T-cell (primary cell): Measurements from ENCODE around the gene ADAD2. TPM values are rescaled to one million over a fixed set of nuclear protein-coding genes. Genes with fewer than 3 reads are reported as not detected.

ENCODE experiments used
- ATAC-seq, 4 experiments: fragments of 200-7000 bp in 3 of 4; fragments of 150-1000 bp in 1 of 4; cut with Tn5 transposase; replicated peaks in 1 of 4; 1 replicate in 3 of 4; 2 replicates in 1 of 4; pipeline ENCODE4 v1.10.0; 2021; ENCODE audit warnings: moderate library complexity in 3 of 4, mild to moderate bottlenecking in 2 of 4, moderate number of reproducible peaks in 1 of 4
- CTCF ChIA-PET, 2 donors: fragments of 300-600 bp; sonication (Branson Sonifier 250); formaldehyde crosslinking; loops; one replicate each; lab custom pipeline; 2022; ENCODE audit warnings: antibody characterized with exemption in 2 of 2; lab: Charles Lee
- POLR2A ChIA-PET, 2 donors: fragments of 300-600 bp; sonication (Branson Sonifier 250); formaldehyde crosslinking; loops; one replicate each; lab custom pipeline; 2022; ENCODE audit warnings: antibody characterized with exemption in 2 of 2; lab: Charles Lee
- DNase-seq, 35 experiments: peaks; one replicate each; pipeline versions ENCODE4 v3.0.0 to v3.0.0-alpha.2; 2013 to 2023
- H3K27ac ChIP-seq: one replicate; pipeline ENCODE4 v1.5.1; 2013; ENCODE audit warnings: low read length
- H3K27me3 ChIP-seq, 2 experiments: replicated peaks in 1 of 2; 1 replicate in 1 of 2; 2 replicates in 1 of 2; pipeline versions ENCODE4 v1.6.1 to v1.7.0; 2013; ENCODE audit warnings: low read length in 1 of 2, mixed read lengths in 1 of 2; ENCODE audit not compliant: control insufficient read depth in 2 of 2, insufficient read depth in 2 of 2; ENCODE audit errors: extremely low read depth in 1 of 2
- H3K36me3 ChIP-seq, 2 donors: 1 replicate in 1 of 2; 2 replicates in 1 of 2; pipeline versions ENCODE4 v1.6.1 to v1.7.0; 2013; ENCODE audit warnings: low read length in 1 of 2; ENCODE audit not compliant: control insufficient read depth in 2 of 2, insufficient read depth in 1 of 2; ENCODE audit errors: extremely low read depth in 1 of 2
- H3K4me1 ChIP-seq, 2 experiments: 1 replicate in 1 of 2; 2 replicates in 1 of 2; pipeline versions ENCODE4 v1.6.1 to v1.7.0; 2013; ENCODE audit warnings: low read length in 2 of 2, mixed read lengths in 1 of 2; ENCODE audit not compliant: insufficient read depth in 2 of 2, control insufficient read depth in 1 of 2; ENCODE audit errors: extremely low read depth in 1 of 2
- H3K4me3 ChIP-seq, 2 donors: 1 replicate in 1 of 2; 2 replicates in 1 of 2; pipeline versions ENCODE4 v1.5.1 to v1.7.0; 2013; ENCODE audit warnings: mild to moderate bottlenecking in 2 of 2, low read length in 1 of 2, moderate library complexity in 1 of 2; ENCODE audit not compliant: control insufficient read depth in 1 of 2; ENCODE audit errors: extremely low read depth in 1 of 2
- H3K9me3 ChIP-seq: 2 replicates; pipeline ENCODE4 v1.7.0; 2013
- H3K27ac Mint-ChIP-seq, 2 donors: one replicate each; pipeline ENCODE4 v1.8.0; 2020 to 2021; ENCODE audit warnings: mild to moderate bottlenecking in 2 of 2, mixed read lengths in 2 of 2
- H3K27me3 Mint-ChIP-seq, 2 donors: one replicate each; pipeline ENCODE4 v1.8.0; 2021 to 2022; ENCODE audit warnings: mixed read lengths in 2 of 2
- H3K36me3 Mint-ChIP-seq: one replicate; pipeline ENCODE4 v1.8.0; 2021; ENCODE audit warnings: mixed read lengths
- H3K4me1 Mint-ChIP-seq, 3 donors: one replicate each; pipeline ENCODE4 v1.8.0; 2020 to 2022; ENCODE audit warnings: mixed read lengths in 3 of 3, mild to moderate bottlenecking in 1 of 3
- H3K4me3 Mint-ChIP-seq, 3 donors: one replicate each; pipeline ENCODE4 v1.8.0; 2020 to 2022; ENCODE audit warnings: mild to moderate bottlenecking in 3 of 3, mixed read lengths in 3 of 3, moderate library complexity in 3 of 3
- H3K9me3 Mint-ChIP-seq, 3 donors: one replicate each; pipeline ENCODE4 v1.8.0; 2020 to 2022; ENCODE audit warnings: mixed read lengths in 3 of 3
- WGBS: methylation state at CpG from one replicate; pipeline ENCODE4 v1.1.5; 2013; ENCODE audit warnings: missing lambda C conversion rate; ENCODE audit not compliant: insufficient coverage; 5-methylcytosine and 5-hydroxymethylcytosine counted together
- total RNA-seq, 35 experiments: library from RNA in 6 of 35; stranded (reverse) in 6 of 35; fragments of 120-200 nt in 1 of 35; gene quantifications; one replicate each; pipeline versions ENCODE4 v1.2.1 to v1.2.4 and lab custom pipeline; 2013 to 2026

The ADAD2 gene
- total RNA-seq, 5 donors from 2014 or later (not counting 1 experiment from before 2014, with no cell fraction given) = 0.25 TPM; not detected in 4

GRCh38 chr16:84182680-84183571 lies 8.0 kb upstream of the ADAD2 start:
- ChIA-PET CTCF (no interaction called here), POLR2A (no interaction called here)
- Mint-ChIP-seq H3K9me3 (no peaks in the 10 kb centered on the region), H3K36me3 (peaks cover 21% of the 10 kb centered on the region), H3K27me3 (no peaks in the 10 kb centered on the region), H3K27ac (no peak overlapping the region), H3K4me1 (peaks cover 25 to 30% (median 28%) of the 10 kb centered on the region in 3 donors), H3K4me3 (no peak overlapping the region)
- peaks cover 3 to 27% of the 10 kb centered on the region in 2 experiments for H3K4me1 ChIP-seq
- H3K9me3 ChIP-seq = no peaks in the 10 kb centered on the region
- H3K27me3 ChIP-seq = no peaks in the 10 kb centered on the region
- 97% methylated on average over 22 of the region's 26 CpGs for WGBS
- peaks cover 21 to 64% of the 10 kb centered on the region in 2 donors for H3K36me3 ChIP-seq
- DNase-seq (no peak), ATAC-seq (no peak)
- H3K27ac ChIP-seq = no peak overlapping the region
- H3K4me3 ChIP-seq = no peak overlapping the region

DNA sequence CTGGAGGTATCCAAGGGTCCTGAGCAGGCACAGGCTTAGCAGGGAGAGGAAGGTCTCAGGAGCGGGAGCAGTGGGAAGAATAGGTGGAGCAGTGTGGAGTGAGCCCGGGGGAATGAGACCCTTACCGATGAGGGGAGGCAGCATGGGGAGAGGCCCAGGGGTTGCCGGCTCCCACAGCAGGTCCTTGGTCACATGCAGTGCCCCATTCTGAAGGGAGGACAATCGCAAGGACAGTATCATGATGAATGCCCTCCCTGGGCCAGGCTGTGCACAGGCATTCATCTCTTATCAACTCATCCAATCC lies 7.4 kb upstream of the ADAD2 start:
- ChIA-PET POLR2A (no interaction called here), CTCF (no interaction called here)
- Histone ChIP-seq H3K9me3 (no peaks in the 10 kb centered on the region), H3K36me3 (peaks cover 19 to 58% of the 10 kb centered on the region in 2 donors), H3K27me3 (no peaks in the 10 kb centered on the region), H3K27ac (no peak overlapping the region), H3K4me3 (no peak overlapping the region), H3K4me1 (peaks cover 3 to 27% of the 10 kb centered on the region in 2 experiments)
- Mint-ChIP-seq H3K4me1 (peaks cover 25 to 30% (median 28%) of the 10 kb centered on the region in 3 donors), H3K27me3 (no peaks in the 10 kb centered on the region), H3K4me3 (no peak overlapping the region), H3K27ac (no peak overlapping the region), H3K36me3 (peaks cover 16% of the 10 kb centered on the region), H3K9me3 (no peaks in the 10 kb centered on the region)
- DNase-seq (no peak), ATAC-seq (no peak)
- WGBS = 100% methylated on average over 4 of the region's 5 CpGs

- DNase-seq (no peak), ATAC-seq (no peak)
- Mint-ChIP-seq H3K27ac (no peak overlapping the region), H3K9me3 (no peaks in the 10 kb centered on the region), H3K36me3 (peaks cover 16% of the 10 kb centered on the region), H3K4me1 (peaks cover 25 to 30% (median 28%) of the 10 kb centered on the region in 3 donors), H3K4me3 (peak overlapping the region in 2 of 3 donors; percentile 93 to 96), H3K27me3 (no peaks in the 10 kb centered on the region)
- ChIA-PET POLR2A (no interaction called here), CTCF (no interaction called here)
- Histone ChIP-seq H3K27ac (no peak overlapping the region), H3K9me3 (no peaks in the 10 kb centered on the region), H3K4me1 (peaks cover 3 to 27% of the 10 kb centered on the region in 2 experiments), H3K4me3 (no peak overlapping the region), H3K27me3 (no peaks in the 10 kb centered on the region), H3K36me3 (peaks cover 18 to 54% of the 10 kb centered on the region in 2 donors)
- 94% methylated on average over 9 of the region's 11 CpGs for WGBS
Measured at GRCh38 chr16:84183911-84184591, 6.9 kb upstream of the ADAD2 start.

DNA sequence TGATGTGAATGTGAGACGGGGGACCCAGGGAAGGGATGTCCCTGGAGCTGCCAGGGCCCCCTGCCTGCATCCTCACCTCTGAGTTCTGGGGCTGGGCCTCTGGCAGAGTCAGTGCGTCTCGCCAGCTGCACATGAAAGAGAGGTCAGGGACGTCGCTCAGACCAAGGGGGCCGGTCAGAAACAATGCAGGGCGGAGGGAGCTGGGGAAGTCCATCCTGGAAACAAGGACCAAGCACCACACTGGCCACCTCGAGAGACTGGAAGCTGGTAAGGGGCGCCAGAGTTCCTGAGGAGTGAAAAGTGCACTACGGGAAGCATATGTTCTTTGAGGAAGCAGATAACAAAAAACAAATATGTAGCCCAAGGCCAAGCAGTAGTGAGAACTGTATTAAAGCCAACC lies 6.2 kb upstream of the ADAD2 start:
- H3K27me3 Mint-ChIP-seq = no peaks in the 10 kb centered on the region
- H3K4me1 Mint-ChIP-seq = peaks cover 25 to 30% (median 28%) of the 10 kb centered on the region in 3 donors
- H3K9me3 ChIP-seq = no peaks in the 10 kb centered on the region
- peaks cover 15 to 47% of the 10 kb centered on the region in 2 donors for H3K36me3 ChIP-seq
- no peak overlapping the region for H3K4me3 ChIP-seq
- H3K27me3 ChIP-seq = no peaks in the 10 kb centered on the region
- peak overlapping the region in 1 of 2 donors; percentile 28 for H3K27ac Mint-ChIP-seq
- H3K4me3 Mint-ChIP-seq = peak overlapping the region; percentile 92 to 96 (median 93)
- POLR2A ChIA-PET = no interaction called here
- DNase-seq (no peak), ATAC-seq (no peak)
- no peaks in the 10 kb centered on the region for H3K9me3 Mint-ChIP-seq
- peaks cover 3 to 27% of the 10 kb centered on the region in 2 experiments for H3K4me1 ChIP-seq
- no peak overlapping the region for H3K27ac ChIP-seq
- WGBS = 94% methylated on average over 10 of the region's 10 CpGs
- CTCF ChIA-PET = no interaction called here
- H3K36me3 Mint-ChIP-seq = peaks cover 16% of the 10 kb centered on the region

DNA sequence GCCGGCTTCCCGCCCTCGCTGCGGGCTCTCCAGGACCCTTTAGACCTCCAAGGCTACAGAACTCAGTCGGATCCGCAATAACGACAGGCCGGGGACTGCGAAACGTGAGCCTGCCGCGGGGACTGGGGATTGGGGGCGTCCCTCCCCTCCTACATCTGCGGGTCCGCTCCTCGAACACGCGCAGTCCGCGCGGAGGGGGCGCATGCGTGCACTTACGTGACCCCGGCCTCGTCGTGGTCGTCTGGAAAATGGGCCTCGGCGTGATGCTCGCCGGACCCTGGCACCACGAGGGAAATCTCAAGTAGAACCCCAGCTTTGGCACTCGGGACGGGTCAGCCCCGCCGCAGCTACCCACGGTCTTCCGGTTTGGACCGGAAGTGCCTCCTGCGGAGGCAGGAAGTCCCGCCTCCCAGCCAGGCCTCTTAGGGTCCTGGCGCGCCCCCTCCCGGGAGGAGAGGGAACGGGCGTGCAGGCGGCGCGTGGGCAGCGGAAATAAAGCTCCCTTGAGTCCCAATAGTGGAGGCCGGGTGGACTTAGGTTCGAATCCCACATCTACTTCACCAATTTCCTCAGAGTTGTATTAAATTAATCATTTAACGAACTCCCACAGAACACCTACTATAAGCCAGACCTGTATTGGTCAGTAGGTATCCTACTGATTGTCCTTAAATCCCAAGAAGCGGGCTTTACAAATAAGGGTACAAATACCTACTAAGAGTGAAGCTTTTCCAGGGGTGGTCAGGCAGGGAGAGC lies 4.1 kb upstream of the ADAD2 start, which contains the start of gene TAF1C:
Gene TAF1C, minus strand, starts transcription at position 373 of the 753 bp plus-strand sequence. CDS start 2,069 bp downstream, outside the sequence.
- H3K4me3 Mint-ChIP-seq = peak within 1 kb of the TSS; percentile 92 to 96 (median 93)
- no peaks in the 10 kb centered on the region for H3K27me3 Mint-ChIP-seq
- DNase-seq (peak; percentile 74 to 96 (median 85)), ATAC-seq (peak; percentile 95 to 98 (median 96))
- WGBS = 0% methylated on average over 42 of the region's 55 CpGs
- Histone ChIP-seq H3K27me3 (no peaks in the 10 kb centered on the region), H3K4me3 (peak within 1 kb of the TSS; percentile 88 to 97), H3K4me1 (peaks cover 3 to 27% of the 10 kb centered on the region in 2 experiments), H3K27ac (peak within 1 kb of the TSS; percentile 52), H3K36me3 (peaks cover 10 to 30% of the 10 kb centered on the region in 2 donors), H3K9me3 (no peaks in the 10 kb centered on the region)
- H3K27ac Mint-ChIP-seq = peak within 1 kb of the TSS; percentile 89 to 93
- CTCF ChIA-PET = interaction anchor here (0.5 to 1.9 kb wide), 19 partner anchors 12 to 1557 kb away, joined by 3 to 67 read pairs (median 4); partner anchors contain the start of genes HSBP1 (in 1 of the 2), HSDL1 (in 1 of the 2) and MBTPS1 (in 1 of the 2)
- peaks cover 13% of the 10 kb centered on the region for H3K36me3 Mint-ChIP-seq
- POLR2A ChIA-PET = interaction anchor here (0.7 to 1.2 kb wide), 2 partner anchors 70 to 260 kb away, joined by 3 to 7 read pairs; partner anchors contain the start of gene MBTPS1 (in 1 of the 2)
- peaks cover 25 to 30% (median 28%) of the 10 kb centered on the region in 3 donors for H3K4me1 Mint-ChIP-seq
- H3K9me3 Mint-ChIP-seq = no peaks in the 10 kb centered on the region

DNA sequence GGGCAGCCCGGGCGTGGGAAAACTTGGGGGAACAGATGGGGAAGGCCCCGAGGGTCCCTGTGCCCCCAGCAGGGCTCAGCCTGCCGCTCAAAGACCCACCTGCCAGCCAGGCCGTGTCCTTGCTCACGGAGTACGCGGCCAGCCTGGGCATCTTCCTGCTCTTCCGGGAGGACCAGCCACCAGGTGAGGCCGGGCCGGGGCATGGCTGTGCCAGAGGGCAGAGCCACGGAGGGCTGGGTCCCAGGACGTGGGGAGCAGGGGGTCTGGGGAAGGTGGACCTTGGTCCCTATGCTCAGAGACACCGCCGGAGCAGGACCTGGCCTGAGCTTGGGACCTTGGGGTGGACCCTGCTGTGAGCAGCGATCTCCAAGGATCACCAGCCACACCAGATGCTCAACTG lies 509 bp downstream of the ADAD2 start:
- POLR2A ChIA-PET = no interaction called here
- H3K27ac Mint-ChIP-seq = no peak overlapping the region
- H3K4me3 ChIP-seq = no peak overlapping the region
- WGBS = 92% methylated on average over 10 of the region's 16 CpGs
- H3K36me3 Mint-ChIP-seq = no peaks in the 10 kb centered on the region
- no peak overlapping the region for H3K4me3 Mint-ChIP-seq
- CTCF ChIA-PET = no interaction called here
- no peaks in the 10 kb centered on the region for H3K27me3 ChIP-seq
- H3K27ac ChIP-seq = no peak overlapping the region
- H3K36me3 ChIP-seq = no peaks in the 10 kb centered on the region
- no peaks in the 10 kb centered on the region for H3K27me3 Mint-ChIP-seq
- peaks cover 8 to 28% of the 10 kb centered on the region in 2 experiments for H3K4me1 ChIP-seq
- DNase-seq (no peak), ATAC-seq (no peak)
- no peaks in the 10 kb centered on the region for H3K9me3 Mint-ChIP-seq
- no peaks in the 10 kb centered on the region for H3K9me3 ChIP-seq
- peaks cover 22 to 25% (median 23%) of the 10 kb centered on the region in 3 donors for H3K4me1 Mint-ChIP-seq
